ENCODE measurements around the gene SDF2L1.

GRCh38 chr22:21691816-21692215 is 49.7 kb downstream of the SDF2L1 start:
- no peak for TF ChIP-seq YY1 (IDR thresholded peaks at IDR 0.05; ENCODE audit: insufficient read depth, insufficient read length)
- no peak for TF ChIP-seq ZNF274 (IDR thresholded peaks at IDR 0.05; ENCODE audit: low read depth, low read length)
- TF ChIP-seq SUZ12 (IDR thresholded peaks at IDR 0.05; ENCODE audit: extremely low read depth, insufficient read depth, insufficient read length) = no peak
